A549 (cell line): Measurements from ENCODE around the gene CMBL.

Source experiments
- GATA3 ChIP-seq: IDR thresholded peaks from 2 replicates; pipeline ENCODE4 v1.6.1; 2012; ENCODE audit warnings: borderline replicate concordance
- HOXA7 ChIP-seq: fragments of 250-450 bp; sonication (Bioruptor Pico); IDR thresholded peaks from 2 replicates; pipeline ENCODE4 v1.5.0; 2020; ENCODE audit warnings: mild to moderate bottlenecking, moderate library complexity
- KDM5A ChIP-seq: fragments of 200-600 bp; sonication (generic); IDR thresholded peaks from 2 replicates; pipeline ENCODE4 v1.6.1; 2016; ENCODE audit warnings: antibody characterized with exemption, mild to moderate bottlenecking
- MAX ChIP-seq: IDR thresholded peaks from 2 replicates; pipeline ENCODE4 v1.6.1; 2012
- NFE2L2 ChIP-seq: fragments of 150-350 bp; conservative IDR thresholded peaks from 2 replicates; pipeline ENCODE4 v1.6.1; 2014; ENCODE audit warnings: low read length
- NR3C1 ChIP-seq: fragments of >200 bp; sonication (Bioruptor Twin); formaldehyde crosslinking; IDR thresholded peaks from 3 replicates; pipeline ENCODE4 v1.6.1; 2017
- POLR2A ChIP-seq: IDR thresholded peaks from 2 replicates; pipeline ENCODE4 v1.6.1; 2012; ENCODE audit warnings: mild to moderate bottlenecking, low read length

GRCh38 chr5:10353241-10354047 is 45.7 kb upstream of the CMBL start, which contains the start of gene MARCHF6:
- TF ChIP-seq GATA3: no peak
- TF ChIP-seq MAX: peak; percentile 92
- TF ChIP-seq KDM5A: 0 out of 2 replicates have a peak, but pooled peaks have one; percentile 11
- TF ChIP-seq NFE2L2: no peak
- TF ChIP-seq NR3C1: no peak
- no peak for TF ChIP-seq HOXA7 (CRISPR knock-in tag)
- TF ChIP-seq POLR2A: peak; percentile 97
